KBM-7 (cell line): ENCODE results near the gene FGF18.
"Not testable (repeated sequence)": the region's sequence is repeated elsewhere in the genome, so short reads cannot be mapped to it uniquely, and the experiment has no call there.

Source experiments
- DNase-seq: peaks from one replicate; pipeline ENCODE4 v3.0.0-alpha.2; 2015
- in situ Hi-C: fragments of 300-500 bp; cut with MboI; formaldehyde crosslinking; loops from 2 replicates; pipeline ENCODE4 v1.14.3; 2020; ENCODE audit warnings: low sequenced_read_pairs, low pct_unique_long_range_greater_than_20kb, mixed read lengths

FGF18 gene, protein sequence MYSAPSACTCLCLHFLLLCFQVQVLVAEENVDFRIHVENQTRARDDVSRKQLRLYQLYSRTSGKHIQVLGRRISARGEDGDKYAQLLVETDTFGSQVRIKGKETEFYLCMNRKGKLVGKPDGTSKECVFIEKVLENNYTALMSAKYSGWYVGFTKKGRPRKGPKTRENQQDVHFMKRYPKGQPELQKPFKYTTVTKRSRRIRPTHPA

DNA sequence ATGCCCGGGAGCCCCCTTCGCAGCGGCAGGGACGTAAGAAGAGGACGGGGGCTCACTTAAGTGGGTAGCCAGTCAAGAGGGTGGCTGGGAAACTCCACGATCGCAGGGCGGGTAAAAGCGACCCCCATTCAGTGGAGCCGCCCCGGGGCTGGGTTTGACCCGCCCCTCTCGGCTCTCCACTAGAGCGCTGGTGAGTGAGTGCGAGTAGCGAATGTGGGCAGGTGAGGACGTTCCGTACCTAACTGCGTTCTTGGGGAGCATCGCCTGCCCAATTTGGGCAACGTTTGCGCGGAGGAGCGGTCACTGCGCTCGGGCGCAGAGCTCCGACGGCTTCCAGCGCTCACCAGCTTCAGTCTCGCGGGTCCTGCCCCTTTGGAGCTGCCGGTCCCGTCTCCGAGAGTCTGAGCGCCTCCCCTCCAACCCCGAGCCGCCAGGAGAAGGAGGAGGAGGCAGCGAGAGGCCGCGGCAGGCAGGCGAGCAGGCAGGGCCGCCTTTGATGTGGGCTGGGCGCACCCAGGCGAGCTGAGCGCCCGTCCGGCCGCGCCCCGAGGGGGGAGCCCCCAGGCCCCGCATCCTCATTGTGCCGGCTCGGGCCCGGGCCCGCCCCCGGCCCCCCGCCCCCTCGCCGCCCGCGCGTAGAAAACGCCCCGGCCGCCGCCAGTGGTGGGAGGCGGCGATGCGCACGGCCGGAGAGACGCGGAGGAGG lies at the start of gene FGF18:
TSS of gene FGF18 (plus strand) at position 666 of the 706 bp plus-strand sequence. CDS start 553 bp downstream, outside the sequence.
- in situ Hi-C loops = no loop called here
- DNase-seq = peak; percentile 49

DNA sequence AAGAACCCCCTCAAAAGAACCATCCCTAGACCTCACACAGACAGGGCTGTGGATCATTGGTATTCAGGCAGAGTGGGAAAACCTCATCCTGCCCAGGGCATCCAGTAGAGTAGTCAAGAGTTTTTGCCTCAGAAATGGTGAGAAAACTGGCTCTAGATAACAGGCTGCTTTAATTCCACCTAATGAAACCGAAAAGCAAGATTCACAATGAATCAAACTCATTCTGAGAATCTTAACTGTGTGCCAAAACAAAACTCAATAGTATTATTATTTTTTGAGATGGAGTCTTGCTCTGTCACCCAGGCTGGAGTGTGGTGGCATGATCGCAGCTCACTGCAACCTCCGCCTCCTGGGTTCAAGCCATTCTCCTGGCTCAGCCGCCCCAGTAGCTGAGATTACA lies 49.5 kb upstream of the FGF18 start:
- DNase-seq = no peak
- in situ Hi-C loops = no loop called here

DNA sequence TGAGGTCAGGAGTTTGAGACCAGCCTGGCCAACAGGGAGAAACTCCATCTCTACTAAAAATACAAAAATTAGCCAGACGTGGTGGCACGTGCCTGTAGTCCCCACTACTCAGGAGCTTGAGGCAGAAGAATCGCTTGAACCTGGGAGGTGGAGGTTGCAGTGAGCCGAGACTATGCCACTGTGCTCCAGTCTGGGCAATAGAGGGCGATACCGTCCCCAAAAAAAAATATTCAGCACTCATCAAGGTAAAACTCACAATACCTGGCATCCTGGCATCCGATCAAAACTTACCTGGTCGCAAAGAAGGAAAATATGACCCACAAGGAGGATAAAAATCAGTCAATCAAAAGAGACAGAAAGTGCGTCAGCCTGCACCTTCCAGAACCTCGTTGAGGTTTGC lies 48.6 kb upstream of the FGF18 start:
- in situ Hi-C loops = not testable (repeated sequence)

GRCh38 chr5:171371326-171371725 lies 48.1 kb upstream of the FGF18 start:
- no peak for DNase-seq
- in situ Hi-C loops = no loop called here

More for the DNA sequence above, 48.6 kb upstream of the FGF18 start:
- not testable (repeated sequence) for DNase-seq

DNA sequence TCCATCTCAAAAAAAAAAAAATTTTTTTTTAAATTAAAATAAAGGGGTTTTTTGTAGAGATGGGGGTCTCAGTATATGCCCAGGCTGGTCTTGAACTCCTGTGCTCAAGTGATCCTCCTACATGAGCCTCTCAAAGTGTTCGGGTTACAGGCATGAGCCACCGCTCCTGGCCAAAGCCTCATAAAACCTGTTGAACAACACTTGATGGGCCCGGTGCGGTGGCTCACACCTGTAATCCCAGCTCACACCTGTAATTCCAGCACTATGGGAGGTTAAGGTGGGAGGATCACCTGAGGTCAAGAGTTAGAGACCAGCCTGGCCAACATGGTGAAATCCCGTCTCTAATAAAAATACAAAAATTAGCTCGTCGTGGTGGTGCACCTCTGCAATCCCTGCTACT lies 39.5 kb upstream of the FGF18 start:
- DNase-seq = no peak
- in situ Hi-C loops = no loop called here

GRCh38 chr5:171384416-171384815 lies 35.0 kb upstream of the FGF18 start:
- DNase-seq, in situ Hi-C loops: not testable (repeated sequence)

GRCh38 chr5:171384999-171385398 lies 34.4 kb upstream of the FGF18 start:
- DNase-seq, in situ Hi-C loops: not testable (repeated sequence)

DNA sequence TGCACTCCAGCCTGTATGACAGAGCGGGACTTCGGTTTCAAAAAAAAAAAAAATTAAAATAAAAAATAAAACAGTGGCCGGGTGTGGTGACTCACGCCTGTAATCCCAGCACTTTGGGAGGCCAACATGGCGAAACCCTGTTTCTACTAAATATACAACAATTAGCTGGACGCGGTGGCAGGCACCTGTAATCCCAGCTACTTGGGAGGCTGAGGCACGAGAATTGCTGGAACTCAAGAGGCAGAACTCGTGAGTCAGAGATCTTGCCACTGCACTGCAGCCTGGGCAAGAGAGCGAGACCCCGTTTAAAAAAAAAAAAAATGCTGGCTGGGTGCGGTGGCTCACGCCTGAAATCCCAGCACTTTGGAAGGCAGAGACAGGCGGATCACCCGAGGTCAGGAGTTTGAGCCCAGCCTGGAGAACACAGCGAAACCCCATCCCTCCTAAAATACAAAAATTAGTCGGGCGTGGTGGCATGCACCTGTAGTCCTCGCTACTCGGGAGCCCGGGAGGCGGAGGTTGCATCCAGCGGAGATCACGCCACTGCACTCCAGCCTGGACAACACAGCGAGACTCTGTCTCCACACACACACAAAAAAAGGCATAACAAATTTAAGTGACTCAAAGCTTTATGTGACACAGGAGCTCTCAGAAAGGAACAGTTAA lies 33.3 kb upstream of the FGF18 start:
- in situ Hi-C loops = no loop called here
- DNase-seq = no peak

DNA sequence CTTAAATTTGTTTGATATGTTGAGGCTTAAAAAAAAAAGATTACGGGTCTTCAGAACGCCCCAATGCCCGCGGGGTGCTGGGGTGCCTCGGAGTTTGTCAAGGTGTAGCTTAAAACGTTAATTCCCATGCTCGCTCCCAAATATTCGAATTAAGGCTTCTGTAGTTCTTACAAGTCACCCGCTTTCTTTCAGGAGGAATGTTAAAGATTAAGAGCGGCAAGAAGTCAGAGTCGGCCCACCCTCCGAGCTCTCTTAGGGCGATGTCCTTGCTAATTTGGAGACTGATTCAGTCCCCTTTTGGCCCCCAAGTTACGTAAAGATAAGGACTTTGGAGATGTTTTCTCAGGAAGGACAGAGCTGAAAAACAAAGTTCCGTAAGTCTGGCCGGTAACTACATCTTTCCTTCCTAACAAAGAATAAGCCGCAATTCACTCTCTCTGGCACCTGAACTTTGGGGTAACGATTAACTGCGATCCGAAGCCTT lies 32.5 kb upstream of the FGF18 start:
- in situ Hi-C loops = no loop called here
- DNase-seq = no peak

GRCh38 chr5:171387345-171387969 lies 32.0 kb upstream of the FGF18 start, which contains the start of gene NPM1:
Gene NPM1, plus strand, starts transcription at chr5:171387849. Its CDS starts 100 bp downstream, at chr5:171387949.
- peak; percentile 98 for DNase-seq
- in situ Hi-C loops = no loop called here

GRCh38 chr5:171387970-171388815 lies 31.3 kb upstream of the FGF18 start:
- in situ Hi-C loops = no loop called here

DNA sequence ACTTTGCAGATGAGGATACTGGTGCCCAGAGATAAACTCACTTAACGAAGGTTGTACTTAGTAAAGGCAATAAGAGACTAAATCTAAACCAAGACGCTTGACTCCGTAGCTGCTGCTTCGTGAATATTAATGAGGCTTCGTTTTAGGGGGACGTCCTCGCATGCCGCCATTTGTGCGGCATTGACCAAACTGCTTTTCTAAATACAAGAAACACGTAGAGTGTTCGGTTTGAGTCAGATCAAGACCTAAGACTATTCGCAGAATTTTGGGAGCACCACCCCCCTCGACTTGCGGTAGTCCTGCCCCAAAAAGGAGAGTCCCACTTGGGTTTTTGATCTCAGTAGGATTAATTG lies 30.7 kb upstream of the FGF18 start:
- in situ Hi-C loops = no loop called here
- no peak for DNase-seq

More at GRCh38 chr5:171387970-171388815, 31.3 kb upstream of the FGF18 start:
- DNase-seq = peak; percentile 75

DNA sequence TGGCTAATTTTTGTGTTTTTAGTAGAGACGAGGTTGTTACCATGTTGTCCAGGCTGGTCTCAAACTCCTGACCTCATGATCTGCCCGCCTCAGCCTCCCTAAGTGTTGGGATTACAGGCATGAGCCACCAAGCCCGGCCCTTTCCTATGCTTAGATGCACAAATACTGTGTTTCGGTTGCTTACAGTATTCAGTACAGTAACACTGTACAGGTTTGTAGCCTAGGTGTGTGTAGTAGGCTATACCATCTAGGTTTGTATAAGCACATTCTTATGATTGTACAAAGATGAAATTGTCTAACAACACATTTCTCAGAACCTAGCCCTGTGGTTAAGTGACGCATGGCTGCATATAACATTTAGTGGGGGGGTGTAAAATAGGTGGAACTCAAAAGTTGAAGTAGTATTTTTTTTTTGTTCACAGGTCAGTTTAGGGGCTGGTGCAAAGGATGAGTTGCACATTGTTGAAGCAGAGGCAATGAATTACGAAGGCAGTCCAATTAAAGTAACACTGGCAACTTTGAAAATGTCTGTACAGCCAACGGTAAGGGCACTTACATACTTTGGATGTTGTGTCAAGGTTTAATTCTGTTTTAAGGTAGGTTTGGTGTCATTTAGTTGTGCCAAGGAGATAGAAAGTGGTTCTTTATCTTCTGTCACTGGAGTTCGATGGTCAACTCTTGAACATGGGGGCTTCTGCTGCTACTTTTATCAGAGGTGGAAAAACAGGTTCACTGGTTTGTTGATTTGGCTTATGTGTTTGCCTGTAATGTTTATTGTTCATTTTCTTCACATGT lies 28.4 kb upstream of the FGF18 start:
- in situ Hi-C loops = no loop called here
- no peak for DNase-seq

GRCh38 chr5:171391996-171392577 lies 27.4 kb upstream of the FGF18 start:
- in situ Hi-C loops = no loop called here
- no peak for DNase-seq

DNA sequence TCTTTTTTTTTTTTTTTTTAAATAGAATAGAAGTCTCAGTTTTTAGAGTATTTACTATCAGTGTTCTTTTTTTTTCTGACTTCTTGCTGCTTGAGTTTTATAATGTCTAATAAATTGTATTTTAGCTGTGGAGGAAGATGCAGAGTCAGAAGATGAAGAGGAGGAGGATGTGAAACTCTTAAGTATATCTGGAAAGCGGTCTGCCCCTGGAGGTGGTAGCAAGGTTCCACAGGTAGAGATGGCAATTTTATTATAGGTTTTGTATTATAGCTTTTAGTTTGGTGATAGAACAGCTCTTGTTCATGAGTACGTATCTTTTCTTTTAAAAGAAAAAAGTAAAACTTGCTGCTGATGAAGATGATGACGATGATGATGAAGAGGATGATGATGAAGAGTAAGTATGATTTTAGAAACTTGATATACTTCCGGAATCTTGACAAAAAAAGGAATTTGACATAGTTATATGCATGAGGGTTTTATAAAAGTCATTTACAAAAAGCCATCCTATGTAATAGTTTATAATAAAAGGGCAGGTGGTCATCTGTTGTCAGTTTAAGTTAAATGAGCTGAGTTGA lies 26.8 kb upstream of the FGF18 start:
- DNase-seq = no peak
- in situ Hi-C loops = no loop called here

GRCh38 chr5:171395042-171395441 lies 24.4 kb upstream of the FGF18 start:
- in situ Hi-C loops = no loop called here
- DNase-seq = no peak

GRCh38 chr5:171396583-171396982 lies 22.9 kb upstream of the FGF18 start:
- DNase-seq, in situ Hi-C loops: not testable (repeated sequence)
